RKO (cell line): ENCODE results near the gene RGMB.

Source experiments
- DNase-seq: peaks from one replicate; pipeline ENCODE4 v3.0.0-alpha.2; 2016; ENCODE audit warnings: low spot score

The RGMB gene

GRCh38 chr5:98785244-98785643 lies 11.8 kb downstream of the RGMB start:
- no peak for DNase-seq

GRCh38 chr5:98786191-98786853 lies 12.9 kb downstream of the RGMB start:
- peak; percentile 24 for DNase-seq

GRCh38 chr5:98787131-98787719 lies 13.8 kb downstream of the RGMB start:
- DNase-seq: peak; percentile 11

GRCh38 chr5:98789029-98789428 lies 15.6 kb downstream of the RGMB start:
- no peak for DNase-seq

GRCh38 chr5:98791001-98791519 lies 17.6 kb downstream of the RGMB start:
- no peak for DNase-seq

- peak; percentile 2 for DNase-seq
These were observed 18.6 kb downstream of the RGMB start for GRCh38 chr5:98791898-98792580.

- peak; percentile 8 for DNase-seq
These were observed 19.8 kb downstream of the RGMB start for GRCh38 chr5:98793223-98793622.

- DNase-seq: peak; percentile 47
These were observed 20.5 kb downstream of the RGMB start for GRCh38 chr5:98794001-98794400.

GRCh38 chr5:98794414-98795080 lies 21.1 kb downstream of the RGMB start:
- DNase-seq: peak; percentile 52

- DNase-seq: peak; percentile 67
These were observed 21.8 kb downstream of the RGMB start for GRCh38 chr5:98795243-98795642.

- DNase-seq: peak; percentile 83
These were observed 22.9 kb downstream of the RGMB start for GRCh38 chr5:98796197-98796972.

- DNase-seq: no peak
These were observed 24.9 kb downstream of the RGMB start for GRCh38 chr5:98798371-98798770.

- peak; percentile 21 for DNase-seq
These were observed 25.4 kb downstream of the RGMB start for GRCh38 chr5:98798847-98799246.

GRCh38 chr5:98804066-98804465 lies 30.6 kb downstream of the RGMB start:
- DNase-seq: no peak

- no peak for DNase-seq
These were observed 31.6 kb downstream of the RGMB start for GRCh38 chr5:98805070-98805469.

- DNase-seq: no peak
These were observed 34.3 kb downstream of the RGMB start for GRCh38 chr5:98807806-98808205.

- no peak for DNase-seq
These were observed 36.7 kb downstream of the RGMB start for GRCh38 chr5:98810206-98810605.

- DNase-seq: no peak
These were observed 40.3 kb downstream of the RGMB start for GRCh38 chr5:98813755-98814154.

GRCh38 chr5:98816582-98817222 lies 43.2 kb downstream of the RGMB start:
- DNase-seq: no peak

- no peak for DNase-seq
These were observed 52.3 kb downstream of the RGMB start for GRCh38 chr5:98825582-98826375.
